ENCODE measurements around the gene MCM3AP. TPM values are rescaled to one million over a fixed set of nuclear protein-coding genes. Genes with fewer than 3 reads are reported as not detected.

MCM3AP gene
- total RNA-seq, 1 experiment from 2014 or later: 57.8 TPM

DNA sequence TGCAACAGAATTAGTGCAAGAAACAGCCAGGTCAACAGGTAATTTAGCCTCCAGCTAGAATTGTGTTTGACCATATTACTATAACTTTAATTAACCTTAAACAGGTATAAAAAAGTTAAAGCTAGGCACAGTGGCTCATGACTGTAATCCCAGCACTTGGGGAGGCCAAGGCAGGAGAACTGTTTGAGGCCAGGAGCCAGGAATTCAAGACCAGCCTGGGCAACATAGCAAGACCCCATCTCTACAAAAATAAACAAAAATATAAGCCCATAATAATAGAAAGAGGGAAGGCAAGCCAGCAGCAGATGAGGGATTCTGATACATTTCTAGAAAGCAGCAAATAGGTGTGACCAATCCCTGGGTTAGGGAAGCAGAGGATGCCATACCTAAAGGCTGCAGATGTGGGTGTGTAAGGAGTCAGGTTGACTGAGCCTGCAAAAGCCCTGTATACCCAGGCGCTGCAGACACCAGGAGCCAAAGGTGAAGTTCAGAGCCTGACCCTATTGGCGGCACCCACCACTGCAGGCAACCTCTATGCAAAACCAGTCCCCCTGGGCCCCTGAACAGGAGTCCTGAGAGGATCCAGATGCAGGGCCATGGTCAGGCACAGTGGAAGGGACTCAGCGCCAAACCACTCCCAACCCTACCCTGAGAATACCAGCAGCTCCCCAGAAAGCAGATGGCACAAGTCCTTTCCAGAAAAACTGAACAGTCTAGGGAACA, 37.6 kb downstream of the MCM3AP start:
- H4K20me1 ChIP-seq (ENCODE audit: insufficient read depth): no peaks in the 10 kb centered on the region
- ChIA-PET POLR2A (ENCODE audit: unreplicated experiment) (no interaction called here), CTCF (no interaction called here)
- no peaks in the 10 kb centered on the region for H3F3A ChIP-seq (ENCODE audit: insufficient read depth, low read depth)
- H3K79me2 ChIP-seq (ENCODE audit: low read depth): no peaks in the 10 kb centered on the region
- H3K4me3 ChIP-seq: no peak overlapping the region
- no peak overlapping the region for H2AFZ ChIP-seq
- H3K4me2 ChIP-seq: no peak overlapping the region
- no peaks in the 10 kb centered on the region for H3K9me2 ChIP-seq (ENCODE audit: insufficient read depth)
- no TSS peak for BruUV-seq (replicated peaks)
- no peak overlapping the region for H3K27ac ChIP-seq
- no peaks in the 10 kb centered on the region for H3K9me3 ChIP-seq (ENCODE audit: insufficient read depth, low read depth)
- intact Hi-C loops (cut with micrococcal nuclease; ENCODE audit: unreplicated experiment): no loop called here
- H3K4me1 ChIP-seq (replicated peaks; ENCODE audit: insufficient read depth): no peaks in the 10 kb centered on the region
- TF ChIP-seq, protein P1, sequence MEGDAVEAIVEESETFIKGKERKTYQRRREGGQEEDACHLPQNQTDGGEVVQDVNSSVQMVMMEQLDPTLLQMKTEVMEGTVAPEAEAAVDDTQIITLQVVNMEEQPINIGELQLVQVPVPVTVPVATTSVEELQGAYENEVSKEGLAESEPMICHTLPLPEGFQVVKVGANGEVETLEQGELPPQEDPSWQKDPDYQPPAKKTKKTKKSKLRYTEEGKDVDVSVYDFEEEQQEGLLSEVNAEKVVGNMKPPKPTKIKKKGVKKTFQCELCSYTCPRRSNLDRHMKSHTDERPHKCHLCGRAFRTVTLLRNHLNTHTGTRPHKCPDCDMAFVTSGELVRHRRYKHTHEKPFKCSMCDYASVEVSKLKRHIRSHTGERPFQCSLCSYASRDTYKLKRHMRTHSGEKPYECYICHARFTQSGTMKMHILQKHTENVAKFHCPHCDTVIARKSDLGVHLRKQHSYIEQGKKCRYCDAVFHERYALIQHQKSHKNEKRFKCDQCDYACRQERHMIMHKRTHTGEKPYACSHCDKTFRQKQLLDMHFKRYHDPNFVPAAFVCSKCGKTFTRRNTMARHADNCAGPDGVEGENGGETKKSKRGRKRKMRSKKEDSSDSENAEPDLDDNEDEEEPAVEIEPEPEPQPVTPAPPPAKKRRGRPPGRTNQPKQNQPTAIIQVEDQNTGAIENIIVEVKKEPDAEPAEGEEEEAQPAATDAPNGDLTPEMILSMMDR (conservative IDR thresholded peaks at IDR 0.05): no peak
- TF ChIP-seq EZH2 (IDR thresholded peaks at IDR 0.05; ENCODE audit: low read depth): no peak
- DNase-seq: no peak
- no peaks in the 10 kb centered on the region for H3K27me3 ChIP-seq (ENCODE audit: insufficient read depth, low read depth)
- no peaks in the 10 kb centered on the region; the same call in 1 of the 2 replicates for H3K36me3 ChIP-seq (ENCODE audit: low read depth)

DNA sequence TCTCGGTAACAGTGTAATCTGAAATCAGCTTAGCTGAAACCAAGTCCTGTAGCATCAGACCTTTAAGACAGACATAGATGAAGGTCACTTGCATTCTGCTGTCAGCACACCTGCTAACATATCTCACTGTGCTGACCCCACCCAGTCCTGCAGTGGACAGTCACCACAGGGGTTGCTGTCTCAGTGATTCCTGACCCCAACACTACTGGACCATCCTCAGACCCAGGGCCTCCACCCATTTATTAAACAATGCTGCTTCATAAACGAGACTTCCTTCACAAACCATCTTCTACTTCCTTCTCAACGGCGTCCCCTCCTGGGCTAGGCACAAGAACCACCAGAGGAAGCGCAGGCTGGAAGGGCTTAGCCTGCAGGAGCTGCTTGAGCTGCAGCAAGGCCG, 39.1 kb downstream of the MCM3AP start:
- Histone ChIP-seq H3F3A (ENCODE audit: insufficient read depth, low read depth) (no peaks in the 10 kb centered on the region), H3K27ac (no peak overlapping the region), H3K9me3 (ENCODE audit: insufficient read depth, low read depth) (no peaks in the 10 kb centered on the region), H3K79me2 (ENCODE audit: low read depth) (no peaks in the 10 kb centered on the region), H2AFZ (no peak overlapping the region), H4K20me1 (ENCODE audit: insufficient read depth) (no peaks in the 10 kb centered on the region), H3K9me2 (ENCODE audit: insufficient read depth) (no peaks in the 10 kb centered on the region), H3K27me3 (ENCODE audit: insufficient read depth, low read depth) (no peaks in the 10 kb centered on the region), H3K4me3 (no peak overlapping the region), H3K4me1 (replicated peaks; ENCODE audit: insufficient read depth) (no peaks in the 10 kb centered on the region), H3K4me2 (no peak overlapping the region), H3K36me3 (ENCODE audit: low read depth) (no peaks in the 10 kb centered on the region; the same call in 1 of the 2 replicates)
- ChIA-PET POLR2A (ENCODE audit: unreplicated experiment) (no interaction called here), CTCF (no interaction called here)
- intact Hi-C loops (cut with micrococcal nuclease; ENCODE audit: unreplicated experiment): no loop called here
- no TSS peak for BruUV-seq (replicated peaks)
- no peak for DNase-seq
- no peak for TF ChIP-seq EZH2 (IDR thresholded peaks at IDR 0.05; ENCODE audit: low read depth)
- TF ChIP-seq, protein P1 (conservative IDR thresholded peaks at IDR 0.05): no peak

DNA sequence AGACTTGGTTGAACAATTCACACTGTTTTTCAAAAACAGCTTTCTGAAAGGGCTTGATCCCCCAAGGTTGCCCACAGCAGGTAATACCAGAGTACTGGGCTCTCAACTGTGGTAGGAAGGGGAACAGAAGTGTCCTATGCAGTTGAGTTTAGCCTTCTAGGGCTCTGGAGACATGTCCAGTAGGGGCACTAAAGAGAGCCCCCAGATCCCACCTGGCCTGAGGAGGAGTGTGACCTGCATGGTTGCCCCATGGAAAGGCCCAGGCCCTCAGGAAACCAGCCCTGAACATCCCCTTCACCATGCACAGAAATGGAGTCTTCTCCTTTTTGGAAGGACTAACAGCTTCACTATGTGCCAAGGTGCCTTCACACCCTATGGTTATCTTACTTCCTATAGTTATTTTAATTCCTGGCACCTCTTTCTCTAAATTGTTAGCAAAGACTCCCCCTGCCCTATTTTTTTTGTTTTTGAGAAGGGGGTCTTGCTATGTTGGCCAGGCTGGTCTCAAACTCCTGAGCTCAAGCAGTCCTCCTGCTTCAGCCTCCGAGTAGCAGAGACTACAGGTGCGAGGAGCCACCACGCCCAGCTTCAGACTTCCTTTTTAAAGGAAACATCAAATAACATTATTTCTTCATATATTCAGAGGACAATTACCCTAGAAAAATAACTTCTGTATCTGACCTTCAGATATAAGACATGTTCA, 40.0 kb downstream of the MCM3AP start:
- intact Hi-C loops (cut with micrococcal nuclease; ENCODE audit: unreplicated experiment): no loop called here
- TF ChIP-seq, protein P1 (conservative IDR thresholded peaks at IDR 0.05): no peak
- no peak for TF ChIP-seq EZH2 (IDR thresholded peaks at IDR 0.05; ENCODE audit: low read depth)
- DNase-seq: no peak

More for the DNA sequence above, 40.0 kb downstream of the MCM3AP start:
- Histone ChIP-seq H3K36me3 (ENCODE audit: low read depth) (no peaks in the 10 kb centered on the region; the same call in 1 of the 2 replicates), H3K27ac (no peak overlapping the region), H2AFZ (no peak overlapping the region), H3K9me3 (ENCODE audit: insufficient read depth, low read depth) (no peaks in the 10 kb centered on the region), H3K4me3 (no peak overlapping the region), H3K9me2 (ENCODE audit: insufficient read depth) (no peaks in the 10 kb centered on the region), H3F3A (ENCODE audit: insufficient read depth, low read depth) (no peaks in the 10 kb centered on the region), H3K4me2 (no peak overlapping the region), H3K79me2 (ENCODE audit: low read depth) (no peaks in the 10 kb centered on the region), H3K27me3 (ENCODE audit: insufficient read depth, low read depth) (no peaks in the 10 kb centered on the region), H3K4me1 (replicated peaks; ENCODE audit: insufficient read depth) (no peaks in the 10 kb centered on the region), H4K20me1 (ENCODE audit: insufficient read depth) (no peaks in the 10 kb centered on the region)
- POLR2A ChIA-PET (ENCODE audit: unreplicated experiment): no interaction called here
- CTCF ChIA-PET: no interaction called here
- BruUV-seq (replicated peaks): no TSS peak
